IMR-90 (cell line): ENCODE data around the gene CATSPER3. TPM values are rescaled to one million over a fixed set of nuclear protein-coding genes. Genes with fewer than 3 reads are reported as not detected.

Source experiments
- ATAC-seq: fragments of 200-7000 bp; cut with Tn5 transposase; 2 replicates; pipeline ENCODE4 v1.9.1; 2020; ENCODE audit warnings: low read depth, mild to moderate bottlenecking, moderate library complexity
- BruUV-seq: library from RNA; stranded (reverse); fragments of 400-500 nt; replicated peaks from 2 replicates; lab custom pipeline; 2021; lab: Mats Ljungman, UMichigan
- CTCF ChIA-PET: fragments of 300-600 bp; formaldehyde crosslinking; extraction: SDS; loops from one replicate; lab custom pipeline; 2021; ENCODE audit warnings: antibody characterized with exemption; lab: Yijun Ruan, JAX
- POLR2A ChIA-PET: fragments of 300-600 bp; sonication (Branson Sonifier 250); formaldehyde crosslinking; loops from one replicate; lab custom pipeline; 2022; ENCODE audit warnings: antibody characterized with exemption; ENCODE audit not compliant: unreplicated experiment; lab: Charles Lee
- DNase-seq: peaks from one replicate; pipeline ENCODE4 v3.0.0; 2013
- H2AFZ ChIP-seq: replicated peaks from 2 replicates; pipeline ENCODE3; 2013; ENCODE audit warnings: low read length, mild to moderate bottlenecking; ENCODE audit not compliant: poor library complexity
- H2AK5ac ChIP-seq: 2 replicates; pipeline ENCODE4 v1.6.1; 2013; ENCODE audit warnings: low read depth, low read length, inconsistent platforms
- H2AK9ac ChIP-seq: replicated peaks from 2 replicates; pipeline ENCODE3; 2013; ENCODE audit warnings: mild to moderate bottlenecking, low read depth, low read length, moderate library complexity; ENCODE audit not compliant: poor library complexity
- H2BK120ac ChIP-seq: 2 replicates; pipeline ENCODE4 v1.6.1; 2013; ENCODE audit warnings: low read depth, low read length, inconsistent platforms
- H2BK15ac ChIP-seq: 3 replicates; pipeline ENCODE4 v1.6.1; 2013; ENCODE audit warnings: low read depth, low read length, inconsistent platforms
- H2BK20ac ChIP-seq: 2 replicates; pipeline ENCODE4 v1.6.1; 2013; ENCODE audit warnings: low read depth, mild to moderate bottlenecking, inconsistent platforms, low read length, moderate library complexity
- H2BK5ac ChIP-seq: 2 replicates; pipeline ENCODE4 v1.6.1; 2013; ENCODE audit warnings: mild to moderate bottlenecking, low read depth, low read length, inconsistent platforms; ENCODE audit not compliant: poor library complexity, severe bottlenecking
- H3K14ac ChIP-seq: replicated peaks from 2 replicates; pipeline ENCODE4 v1.6.1; 2013; ENCODE audit warnings: low read depth, low read length, inconsistent platforms
- H3K18ac ChIP-seq: 2 replicates; pipeline ENCODE4 v1.6.1; 2013; ENCODE audit warnings: low read depth, low read length, control low read depth
- H3K23ac ChIP-seq: 2 replicates; pipeline ENCODE4 v1.6.1; 2013; ENCODE audit warnings: low read depth, low read length, inconsistent platforms
- H3K27ac ChIP-seq: 2 replicates; pipeline ENCODE4 v1.5.1; 2013; ENCODE audit warnings: mild to moderate bottlenecking, control low read depth, low read length; ENCODE audit not compliant: insufficient read depth
- H3K27me3 ChIP-seq: 2 replicates; pipeline ENCODE4 v1.6.1; 2013; ENCODE audit warnings: low read length; ENCODE audit not compliant: control insufficient read depth, insufficient read depth
- H3K36me3 ChIP-seq: 2 replicates; pipeline ENCODE4 v1.6.1; 2013; ENCODE audit warnings: low read length, mixed read lengths; ENCODE audit not compliant: control insufficient read depth, insufficient read depth
- H3K4ac ChIP-seq: 2 replicates; pipeline ENCODE4 v1.6.1; 2013; ENCODE audit warnings: low read depth, low read length, inconsistent platforms
- H3K4me1 ChIP-seq: 2 replicates; pipeline ENCODE4 v1.6.1; 2013; ENCODE audit warnings: low read length, mixed read lengths; ENCODE audit not compliant: control insufficient read depth, insufficient read depth
- H3K4me2 ChIP-seq: 2 replicates; pipeline ENCODE4 v1.6.1; 2013; ENCODE audit warnings: low read depth, mild to moderate bottlenecking, control low read depth, low read length, moderate library complexity
- H3K4me3 ChIP-seq: 2 replicates; pipeline ENCODE4 v1.5.1; 2013; ENCODE audit warnings: low read depth, mild to moderate bottlenecking, control low read depth, low read length, moderate library complexity; ENCODE audit not compliant: insufficient read depth
- H3K56ac ChIP-seq: 2 replicates; pipeline ENCODE4 v1.6.1; 2013; ENCODE audit warnings: low read length, inconsistent platforms; ENCODE audit not compliant: insufficient read depth; ENCODE audit errors: extremely low read depth
- H3K79me1 ChIP-seq, 2 experiments: 2 replicates each; pipeline ENCODE4 v1.6.1; 2013; ENCODE audit warnings: low read length in 2 of 2, inconsistent platforms in 1 of 2, low read depth in 1 of 2
- H3K9ac ChIP-seq: 2 replicates; pipeline ENCODE4 v1.6.1; 2013; ENCODE audit warnings: low read depth, low read length, control low read depth
- H3K9me1 ChIP-seq: 2 replicates; pipeline ENCODE4 v1.6.1; 2013; ENCODE audit warnings: low read length, inconsistent platforms; ENCODE audit not compliant: insufficient read depth
- H3K9me3 ChIP-seq: 2 replicates; pipeline ENCODE4 v1.6.1; 2013; ENCODE audit warnings: low read length; ENCODE audit not compliant: control insufficient read depth, insufficient read depth
- H4K20me1 ChIP-seq: 2 replicates; pipeline ENCODE4 v1.6.1; 2013; ENCODE audit warnings: low read length, inconsistent platforms; ENCODE audit not compliant: insufficient read depth
- H4K5ac ChIP-seq: 2 replicates; pipeline ENCODE4 v1.6.1; 2013; ENCODE audit warnings: mild to moderate bottlenecking, low read depth, low read length, control low read depth
- H4K8ac ChIP-seq, 2 experiments: 2 replicates each; pipeline ENCODE4 v1.6.1; 2013; ENCODE audit warnings: low read depth in 2 of 2, low read length in 2 of 2, control low read depth in 1 of 2, inconsistent platforms in 1 of 2
- H4K91ac ChIP-seq: 2 replicates; pipeline ENCODE4 v1.6.1; 2013; ENCODE audit warnings: low read depth, low read length, inconsistent platforms; ENCODE audit not compliant: insufficient read depth
- CEBPB ChIP-seq: IDR thresholded peaks from 2 replicates; pipeline ENCODE4 v1.6.1; 2012; ENCODE audit warnings: low read depth, low read length, improper control_type of control experiment
- CHD1 ChIP-seq: IDR thresholded peaks from 2 replicates; pipeline ENCODE4 v1.6.1; 2012; ENCODE audit warnings: low read depth, low read length, improper control_type of control experiment
- FOS ChIP-seq: fragments of 150-350 bp; IDR thresholded peaks from 2 replicates; pipeline ENCODE4 v1.6.1; 2016; ENCODE audit warnings: low read depth, low read length
- MAFK ChIP-seq: IDR thresholded peaks from 2 replicates; pipeline ENCODE4 v1.6.1; 2012; ENCODE audit warnings: low read depth, low read length, improper control_type of control experiment
- MAZ ChIP-seq: IDR thresholded peaks from 2 replicates; pipeline ENCODE4 v1.6.1; 2012; ENCODE audit warnings: low read depth, mild to moderate bottlenecking, low read length, improper control_type of control experiment, moderate library complexity, borderline replicate concordance
- MXI1 ChIP-seq: IDR thresholded peaks from 2 replicates; pipeline ENCODE4 v1.6.1; 2012; ENCODE audit warnings: low read depth, mild to moderate bottlenecking, low read length, moderate library complexity, borderline replicate concordance
- POLR2A ChIP-seq: IDR thresholded peaks from 2 replicates; pipeline ENCODE4 v1.6.1; 2012; ENCODE audit warnings: mild to moderate bottlenecking, low read depth, low read length
- RAD21 ChIP-seq: IDR thresholded peaks from 2 replicates; pipeline ENCODE4 v1.6.1; 2012; ENCODE audit warnings: low read length, improper control_type of control experiment
- RCOR1 ChIP-seq: IDR thresholded peaks from 2 replicates; pipeline ENCODE4 v1.6.1; 2012; ENCODE audit warnings: mild to moderate bottlenecking, low read length, improper control_type of control experiment; ENCODE audit not compliant: insufficient replicate concordance
- RFX5 ChIP-seq: IDR thresholded peaks from 2 replicates; pipeline ENCODE4 v1.8.0; 2012; ENCODE audit warnings: low read depth, mild to moderate bottlenecking, low read length, moderate library complexity
- SMC3 ChIP-seq: fragments of 150-350 bp; IDR thresholded peaks from 2 replicates; pipeline ENCODE4 v1.6.1; 2016; ENCODE audit warnings: low read depth, mild to moderate bottlenecking, antibody characterized with exemption, low read length, moderate library complexity
- WGBS, 2 experiments: methylation state at CpG; one replicate each; pipeline versions ENCODE4 v1.1.5 to v1.1.7; 2013; ENCODE audit warnings: missing lambda C conversion rate in 2 of 2; ENCODE audit not compliant: insufficient read length in 1 of 2; ENCODE audit errors: extremely low coverage in 2 of 2; 5-methylcytosine and 5-hydroxymethylcytosine counted together
- dilution Hi-C: fragments of 300-500 bp; cut with HindIII; formaldehyde crosslinking; loops from one replicate; pipeline ENCODE4 v1.14.3; 2018; ENCODE audit warnings: low sequenced_read_pairs; ENCODE audit not compliant: unreplicated experiment
- in situ Hi-C: fragments of 300-500 bp; cut with MboI; formaldehyde crosslinking; loops from 3 replicates; pipeline ENCODE4 v1.14.3; 2019; ENCODE audit warnings: low sequenced_read_pairs, inconsistent platforms, mixed read lengths
- intact Hi-C: fragments of 100-400 bp; cut with micrococcal nuclease; formaldehyde crosslinking; loops from 2 replicates; pipeline ENCODE4 v1.10.0; 2022
- polyA plus RNA-seq, 3 experiments: library from polyadenylated mRNA; depleted of rRNA; stranded (reverse); fragments of >200 nt; gene quantifications; 2 replicates each; pipeline ENCODE4 v1.2.3, GENCODE V29; 2012; ENCODE audit warnings: low replicate concordance in 1 of 3
- total RNA-seq: library from RNA; depleted of rRNA; stranded (reverse); fragments of >200 nt; gene quantifications from 2 replicates; pipeline ENCODE4 v1.2.3, GENCODE V29; 2012
- TF ChIP-seq, protein P1 (sequence below): conservative IDR thresholded peaks from 2 replicates; pipeline ENCODE4 v1.5.1; 2012; ENCODE audit warnings: mild to moderate bottlenecking, low read depth, low read length, improper control_type of control experiment
- TF ChIP-seq, protein P2 (sequence below): fragments of 150-350 bp; IDR thresholded peaks from 2 replicates; pipeline ENCODE4 v1.6.1; 2016; ENCODE audit warnings: low read depth, mild to moderate bottlenecking, low read length, moderate library complexity, borderline replicate concordance
- TF ChIP-seq, protein P3 (sequence below): fragments of 150-350 bp; IDR thresholded peaks from 2 replicates; pipeline ENCODE4 v1.6.1; 2017; ENCODE audit warnings: mild to moderate bottlenecking, antibody characterized with exemption, low read length, low read depth

Gene CATSPER3
- total and polyA plus RNA-seq, 2 of the 4 experiments (the other 2 are of a cell fraction), result under 0.01 to 0.12 TPM

DNA sequence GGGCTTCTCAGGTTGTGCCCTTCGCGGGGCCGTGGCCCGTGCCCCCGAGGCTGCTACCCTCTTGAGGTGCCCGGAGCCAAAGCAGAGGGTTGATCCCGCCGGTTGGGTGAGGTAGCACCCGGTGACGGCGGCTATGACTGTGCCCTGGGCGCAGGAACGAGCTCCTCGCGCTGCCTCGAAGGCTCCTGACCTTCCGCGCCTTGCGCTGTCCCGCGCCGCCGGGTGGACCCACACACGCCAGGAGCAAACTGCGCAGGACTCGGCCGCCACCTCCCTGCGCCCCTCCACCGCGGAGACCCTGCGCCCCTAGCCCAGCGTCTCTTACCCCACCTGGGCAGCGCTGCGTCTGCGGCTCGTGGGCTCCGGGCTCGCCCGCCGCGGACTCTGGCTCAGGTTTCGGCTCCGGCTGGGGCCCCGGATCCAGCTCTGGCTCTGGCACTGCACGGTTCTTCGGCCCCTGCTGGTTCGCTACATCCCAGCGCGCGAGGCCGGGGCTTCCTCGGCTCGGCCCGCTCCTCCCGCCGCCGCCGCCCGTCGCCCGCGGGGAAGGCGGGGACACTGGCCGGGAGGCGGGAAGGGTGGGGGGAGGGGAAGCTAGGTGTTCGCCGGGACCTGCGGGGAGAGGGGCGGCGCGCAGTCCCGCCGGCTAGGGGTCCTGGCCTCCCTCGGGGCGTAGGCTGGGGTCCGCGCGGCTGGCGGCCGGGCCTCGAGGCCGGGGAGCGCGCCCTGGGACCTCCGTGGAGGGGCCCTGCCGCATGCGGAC, 71.7 kb downstream of the CATSPER3 start:
- no peak overlapping the region for H4K91ac ChIP-seq
- WGBS, 2 experiments, result 18% methylated on average over 37 of the region's 87 CpGs; no CpG with 5 or more reads in 1 of the 2 experiments
- no peak overlapping the region for H3K14ac ChIP-seq
- H2BK5ac ChIP-seq, result no peak overlapping the region
- no peak overlapping the region for H4K8ac ChIP-seq
- H3K23ac ChIP-seq, result no peak overlapping the region; the same call in 1 of the 2 replicates
- no peak overlapping the region; the same call in 1 of the 2 replicates for H3K18ac ChIP-seq
- no peak overlapping the region for H2BK15ac ChIP-seq
- in situ Hi-C loops (no loop called here), intact Hi-C loops (no loop called here), dilution Hi-C loops (no loop called here)
- no peak overlapping the region for H3K27ac ChIP-seq
- peak overlapping the region; percentile 19 for H3K4me3 ChIP-seq
- no peak overlapping the region for H3K4ac ChIP-seq
- peaks cover 2% of the 10 kb centered on the region; the same call in 1 of the 2 replicates for H3K36me3 ChIP-seq
- H2BK120ac ChIP-seq, result no peak overlapping the region
- H3K4me2 ChIP-seq, result peak overlapping the region; percentile 24; the same call in 1 of the 2 replicates
- H3K27me3 ChIP-seq, result peaks cover 65% of the 10 kb centered on the region
- DNase-seq, result no peak
- no peak overlapping the region for H2BK20ac ChIP-seq
- peaks cover 7% of the 10 kb centered on the region; the same call in 1 of the 2 replicates for H3K4me1 ChIP-seq
- peak overlapping the region; percentile 78 for H2AFZ ChIP-seq
- no peak overlapping the region for H2AK9ac ChIP-seq
- peak; percentile 28 for ATAC-seq
- 0 out of 2 replicates have a peak, but pooled peaks cover 6% of the 10 kb centered on the region for H3K9me1 ChIP-seq
- peaks cover 0 to 9% of the 10 kb centered on the region in 2 experiments; a peak in 1 of 4 replicates for H3K79me1 ChIP-seq
- peaks cover 11% of the 10 kb centered on the region; the same call in 1 of the 2 replicates for H3K9me3 ChIP-seq
- BruUV-seq, result no TSS peak
- H4K5ac ChIP-seq, result no peak overlapping the region
- POLR2A ChIA-PET, result no interaction called here
- peaks cover 3% of the 10 kb centered on the region; the same call in 1 of the 2 replicates for H4K20me1 ChIP-seq
- no peak overlapping the region for H3K9ac ChIP-seq
- CTCF ChIA-PET, result no interaction called here
- no peak overlapping the region for H3K56ac ChIP-seq
- H2AK5ac ChIP-seq, result no peak overlapping the region
- no peak for TF ChIP-seq MXI1
- no peak for TF ChIP-seq RCOR1
- TF ChIP-seq MAFK, result no peak
- no peak for TF ChIP-seq CHD1
- TF ChIP-seq POLR2A, result no peak
- TF ChIP-seq CEBPB, result no peak
- TF ChIP-seq, protein P1, sequence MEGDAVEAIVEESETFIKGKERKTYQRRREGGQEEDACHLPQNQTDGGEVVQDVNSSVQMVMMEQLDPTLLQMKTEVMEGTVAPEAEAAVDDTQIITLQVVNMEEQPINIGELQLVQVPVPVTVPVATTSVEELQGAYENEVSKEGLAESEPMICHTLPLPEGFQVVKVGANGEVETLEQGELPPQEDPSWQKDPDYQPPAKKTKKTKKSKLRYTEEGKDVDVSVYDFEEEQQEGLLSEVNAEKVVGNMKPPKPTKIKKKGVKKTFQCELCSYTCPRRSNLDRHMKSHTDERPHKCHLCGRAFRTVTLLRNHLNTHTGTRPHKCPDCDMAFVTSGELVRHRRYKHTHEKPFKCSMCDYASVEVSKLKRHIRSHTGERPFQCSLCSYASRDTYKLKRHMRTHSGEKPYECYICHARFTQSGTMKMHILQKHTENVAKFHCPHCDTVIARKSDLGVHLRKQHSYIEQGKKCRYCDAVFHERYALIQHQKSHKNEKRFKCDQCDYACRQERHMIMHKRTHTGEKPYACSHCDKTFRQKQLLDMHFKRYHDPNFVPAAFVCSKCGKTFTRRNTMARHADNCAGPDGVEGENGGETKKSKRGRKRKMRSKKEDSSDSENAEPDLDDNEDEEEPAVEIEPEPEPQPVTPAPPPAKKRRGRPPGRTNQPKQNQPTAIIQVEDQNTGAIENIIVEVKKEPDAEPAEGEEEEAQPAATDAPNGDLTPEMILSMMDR, result no peak
- TF ChIP-seq, protein P2, sequence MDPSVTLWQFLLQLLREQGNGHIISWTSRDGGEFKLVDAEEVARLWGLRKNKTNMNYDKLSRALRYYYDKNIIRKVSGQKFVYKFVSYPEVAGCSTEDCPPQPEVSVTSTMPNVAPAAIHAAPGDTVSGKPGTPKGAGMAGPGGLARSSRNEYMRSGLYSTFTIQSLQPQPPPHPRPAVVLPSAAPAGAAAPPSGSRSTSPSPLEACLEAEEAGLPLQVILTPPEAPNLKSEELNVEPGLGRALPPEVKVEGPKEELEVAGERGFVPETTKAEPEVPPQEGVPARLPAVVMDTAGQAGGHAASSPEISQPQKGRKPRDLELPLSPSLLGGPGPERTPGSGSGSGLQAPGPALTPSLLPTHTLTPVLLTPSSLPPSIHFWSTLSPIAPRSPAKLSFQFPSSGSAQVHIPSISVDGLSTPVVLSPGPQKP, result no peak
- no peak for TF ChIP-seq MAZ
- TF ChIP-seq SMC3, result no peak
- TF ChIP-seq RAD21, result no peak
- TF ChIP-seq FOS, result no peak
- TF ChIP-seq, protein P3, sequence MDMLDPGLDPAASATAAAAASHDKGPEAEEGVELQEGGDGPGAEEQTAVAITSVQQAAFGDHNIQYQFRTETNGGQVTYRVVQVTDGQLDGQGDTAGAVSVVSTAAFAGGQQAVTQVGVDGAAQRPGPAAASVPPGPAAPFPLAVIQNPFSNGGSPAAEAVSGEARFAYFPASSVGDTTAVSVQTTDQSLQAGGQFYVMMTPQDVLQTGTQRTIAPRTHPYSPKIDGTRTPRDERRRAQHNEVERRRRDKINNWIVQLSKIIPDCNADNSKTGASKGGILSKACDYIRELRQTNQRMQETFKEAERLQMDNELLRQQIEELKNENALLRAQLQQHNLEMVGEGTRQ, result no peak
- TF ChIP-seq RFX5, result no peak
